Measurements from ENCODE around the gene GRIK3.
A peak's percentile ranks its signal among the peaks of the same experiment; 100 is the strongest.
"Not testable (repeated sequence)": the region's sequence is repeated elsewhere in the genome, so short reads cannot be mapped to it uniquely, and the experiment has no call there.

GRIK3 gene

DNA sequence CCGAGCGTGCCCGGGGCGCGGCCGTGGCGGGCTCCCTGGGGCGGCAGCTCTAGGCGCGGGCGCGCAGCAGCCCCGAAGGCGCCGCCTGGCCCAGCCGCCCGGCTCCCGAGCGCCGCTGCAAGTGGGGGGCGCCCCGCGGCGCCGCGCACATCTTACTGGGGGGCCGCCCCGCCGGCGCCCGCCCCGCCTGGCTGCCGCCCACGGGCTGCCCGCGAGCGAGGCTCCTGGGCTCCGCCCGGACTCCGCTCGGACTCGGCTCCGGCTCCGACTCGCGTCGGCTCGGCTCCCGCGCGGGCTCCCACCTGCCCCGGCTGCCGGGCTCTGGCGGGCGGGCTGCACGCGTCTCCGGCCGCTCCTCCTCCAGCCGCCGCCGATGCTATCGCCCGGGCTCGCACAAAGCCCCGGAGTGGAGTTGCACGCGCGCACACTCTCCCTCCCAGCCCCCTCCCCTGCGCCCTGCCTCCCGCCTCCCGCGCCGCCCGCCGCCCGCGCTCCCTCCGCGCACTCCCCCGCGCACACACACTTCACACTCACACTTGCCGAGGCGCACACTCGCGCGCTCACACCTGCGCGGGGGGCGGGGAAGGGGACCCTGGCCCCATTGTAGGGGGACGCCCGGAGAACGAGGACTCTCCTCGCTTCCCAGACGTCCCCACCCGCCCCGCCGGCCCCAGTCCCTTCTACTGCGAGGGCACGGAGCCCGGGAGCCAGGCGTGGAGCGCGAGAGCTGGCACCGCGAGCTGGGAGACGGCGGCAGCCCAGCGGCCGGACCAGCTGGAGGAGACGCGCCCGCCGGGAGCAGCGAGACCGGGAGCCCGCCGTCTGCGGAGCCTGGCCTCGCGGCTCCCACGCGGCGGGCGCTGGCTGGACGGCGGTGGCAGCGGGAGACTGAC, at the start of gene GRIK3:
Gene GRIK3, minus strand, starts transcription at position 395 of the 893 bp plus-strand sequence. CDS start 407 bp downstream, outside the sequence.
- no peak for FAIRE-seq
- peak; percentile 25 for DNase-seq (ENCODE audit: low spot score)

DNA sequence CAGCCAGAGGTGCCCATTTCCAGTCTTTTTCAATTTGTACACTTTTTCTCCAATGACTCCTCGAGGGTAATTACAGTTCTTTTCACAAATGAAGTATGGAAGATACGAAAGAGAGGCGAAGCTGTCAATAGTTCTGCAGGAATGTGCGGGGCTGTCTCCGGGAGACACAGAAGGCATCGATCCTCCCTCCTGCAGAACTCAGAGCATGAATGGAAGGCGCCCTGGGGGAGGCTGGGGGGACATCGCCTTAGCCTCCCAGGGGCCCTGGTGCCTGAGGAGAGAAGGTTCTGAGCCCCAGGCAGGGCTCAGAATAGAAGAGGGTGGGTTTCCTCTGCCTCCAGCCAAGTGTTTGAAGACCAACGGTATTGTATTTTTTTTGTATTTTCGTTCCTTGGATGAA, 49.7 kb upstream of the GRIK3 start:
- no peak for FAIRE-seq

GRCh38 chr1:37083603-37084002, 49.3 kb upstream of the GRIK3 start:
- FAIRE-seq = no peak

More for the DNA sequence above, 49.7 kb upstream of the GRIK3 start:
- DNase-seq (ENCODE audit: low spot score) = no peak

GRCh38 chr1:37080296-37080986, 46.1 kb upstream of the GRIK3 start:
- DNase-seq (ENCODE audit: low spot score); FAIRE-seq: not testable (repeated sequence)

More at GRCh38 chr1:37083603-37084002, 49.3 kb upstream of the GRIK3 start:
- no peak for DNase-seq (ENCODE audit: low spot score)

- FAIRE-seq (no peak), DNase-seq (ENCODE audit: low spot score) (no peak)
These were observed 44.6 kb upstream of the GRIK3 start for GRCh38 chr1:37078866-37079265.

- DNase-seq (ENCODE audit: low spot score) = no peak
These were observed 41.9 kb upstream of the GRIK3 start for GRCh38 chr1:37076168-37076567.

GRCh38 chr1:37073854-37074379, 39.6 kb upstream of the GRIK3 start:
- DNase-seq (ENCODE audit: low spot score) = no peak
- FAIRE-seq = no peak

More at GRCh38 chr1:37076168-37076567, 41.9 kb upstream of the GRIK3 start:
- no peak for FAIRE-seq

DNA sequence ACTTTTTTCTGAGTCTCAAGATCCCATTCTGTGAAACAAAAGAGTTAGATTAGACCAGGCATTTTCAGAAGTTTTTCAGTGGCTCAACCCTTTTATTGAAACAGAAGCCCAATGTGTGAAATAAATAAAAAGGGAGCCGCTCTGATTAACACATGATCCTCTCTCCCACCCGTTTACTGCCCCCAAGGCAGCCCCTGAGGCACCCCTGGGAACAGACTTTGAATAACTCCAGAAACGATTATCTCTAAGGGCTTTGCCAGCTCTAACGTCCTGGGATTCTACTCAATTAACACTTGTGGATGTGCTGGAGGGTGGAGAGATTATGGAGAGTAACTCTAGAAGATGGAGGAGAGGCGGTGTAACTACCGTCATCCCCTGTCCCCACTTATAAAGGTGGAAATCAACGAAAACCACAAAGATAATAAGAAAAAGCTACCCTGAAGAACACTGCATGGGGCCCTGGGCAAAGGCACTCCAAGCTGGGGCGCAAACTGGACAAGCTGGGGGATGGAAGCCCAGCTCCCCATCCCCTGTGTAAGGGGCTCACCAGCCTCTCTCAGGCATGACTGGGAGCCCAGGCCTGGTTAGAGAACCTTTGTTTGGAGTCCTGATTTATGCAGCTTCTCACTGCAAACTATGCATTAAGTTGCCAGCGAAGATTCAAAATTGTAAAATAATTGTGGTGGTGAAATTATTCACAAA, 39.0 kb upstream of the GRIK3 start:
- FAIRE-seq (no peak), DNase-seq (ENCODE audit: low spot score) (no peak)

GRCh38 chr1:37071829-37072228, 37.5 kb upstream of the GRIK3 start:
- DNase-seq (ENCODE audit: low spot score) (no peak), FAIRE-seq (no peak)

DNA sequence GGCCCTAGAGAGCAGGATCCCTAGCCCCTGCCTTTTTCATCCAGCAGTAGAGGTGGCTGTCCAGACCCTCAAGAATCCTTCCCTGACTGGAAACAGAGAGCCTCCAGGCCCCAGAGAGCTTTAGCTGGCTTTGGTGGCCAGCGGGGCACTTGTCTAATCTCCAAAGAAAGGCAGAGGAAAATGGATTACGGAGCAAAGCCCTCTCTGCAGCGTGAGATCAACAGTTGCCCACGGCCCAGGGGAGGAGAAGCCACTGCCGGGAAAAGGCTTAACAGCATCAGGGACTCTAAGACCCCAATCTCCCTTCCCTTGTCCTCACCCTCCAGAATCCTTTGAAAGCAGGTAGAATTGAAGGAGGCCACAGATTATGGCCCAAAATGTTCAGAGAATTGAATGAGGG, 35.8 kb upstream of the GRIK3 start:
- FAIRE-seq (no peak), DNase-seq (ENCODE audit: low spot score) (no peak)

- DNase-seq (ENCODE audit: low spot score) (no peak), FAIRE-seq (no peak)
These were observed 35.1 kb upstream of the GRIK3 start for GRCh38 chr1:37069406-37069805.

DNA sequence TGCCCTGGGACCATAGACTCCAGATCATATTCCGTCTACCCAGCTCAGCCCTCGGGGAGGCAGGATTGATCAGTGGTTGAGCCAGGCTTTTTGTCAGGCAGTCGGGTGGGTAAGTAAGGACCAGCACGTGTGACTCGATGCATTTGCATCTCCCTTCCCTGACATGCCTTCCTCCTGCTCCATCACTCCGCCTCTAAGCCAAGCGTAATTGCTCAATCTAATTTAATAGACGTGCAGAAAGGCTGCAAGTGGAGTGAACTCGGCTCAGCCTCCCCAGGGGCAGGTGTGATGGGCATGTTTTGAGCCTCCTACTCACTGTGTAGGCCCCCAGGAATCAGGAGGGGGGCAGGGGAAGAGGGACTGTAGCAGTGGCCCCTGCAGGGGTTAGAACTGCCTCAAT, 34.6 kb upstream of the GRIK3 start:
- DNase-seq (ENCODE audit: low spot score) (no peak), FAIRE-seq (no peak)

- FAIRE-seq = no peak
- no peak for DNase-seq (ENCODE audit: low spot score)
These were observed 33.9 kb upstream of the GRIK3 start for GRCh38 chr1:37068260-37068659.

DNA sequence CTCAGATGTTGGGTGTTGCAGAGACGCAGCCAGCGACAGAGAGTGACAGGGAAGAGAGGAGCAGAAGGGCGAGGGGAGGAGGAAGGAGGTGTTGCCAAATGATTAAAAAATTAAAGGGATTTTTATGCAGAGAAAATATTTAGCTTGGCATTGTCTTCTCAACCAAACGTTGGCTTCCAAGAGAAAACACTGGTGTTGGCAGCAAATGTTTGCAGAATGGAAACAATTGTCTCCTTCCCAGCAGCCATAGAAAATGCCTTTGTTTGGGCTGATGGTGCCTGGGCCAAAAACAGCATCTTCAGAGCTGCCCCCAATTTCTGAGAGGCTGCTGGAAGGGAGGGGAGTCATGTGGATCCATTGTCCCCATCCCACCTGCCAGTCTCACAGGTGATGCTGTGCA, 29.7 kb upstream of the GRIK3 start:
- no peak for DNase-seq (ENCODE audit: low spot score)
- FAIRE-seq = no peak

DNA sequence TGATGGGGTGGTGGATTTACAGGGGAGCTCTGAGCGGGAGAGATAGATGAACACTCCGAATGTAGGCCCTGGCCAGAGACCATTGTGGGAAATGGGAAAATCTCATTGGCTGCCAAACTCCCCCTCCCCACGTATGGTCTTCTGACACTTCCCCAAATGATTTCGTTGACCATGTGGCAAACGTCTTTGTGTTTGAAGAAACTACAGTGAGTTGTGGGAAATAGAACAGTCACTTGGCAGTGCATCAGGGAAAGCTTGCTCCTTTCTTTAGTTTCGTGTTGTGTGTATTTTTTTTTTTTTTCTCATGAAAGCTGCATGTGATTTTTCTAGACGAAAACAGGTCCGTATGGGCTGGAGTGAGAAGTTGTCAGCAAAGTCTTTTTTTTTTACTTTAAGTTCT, 25.0 kb upstream of the GRIK3 start:
- DNase-seq (ENCODE audit: low spot score) = no peak
- FAIRE-seq = no peak

GRCh38 chr1:37058424-37058988, 24.2 kb upstream of the GRIK3 start:
- DNase-seq (ENCODE audit: low spot score) (no peak), FAIRE-seq (no peak)

DNA sequence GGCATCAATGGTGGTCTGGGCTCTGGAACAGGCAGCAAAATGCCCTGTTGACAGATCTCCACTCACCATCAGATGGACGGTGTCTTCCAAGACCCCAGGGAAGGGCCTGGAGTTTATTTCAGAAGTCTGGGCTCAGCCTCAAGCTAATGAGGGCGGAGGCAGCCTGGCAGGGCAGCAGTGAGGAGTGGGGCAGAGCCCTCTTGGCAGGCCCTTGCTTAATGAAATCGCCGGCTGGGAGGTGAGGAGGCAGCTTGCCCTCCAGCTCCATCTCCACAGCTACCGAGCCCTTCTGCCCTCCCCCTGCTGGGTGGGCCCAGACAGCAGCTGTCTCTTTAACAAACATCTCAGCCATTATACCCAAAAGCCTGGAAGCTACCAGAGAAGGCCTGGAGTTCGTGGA, 22.0 kb upstream of the GRIK3 start:
- no peak for FAIRE-seq

GRCh38 chr1:37055631-37056030, 21.3 kb upstream of the GRIK3 start:
- DNase-seq (ENCODE audit: low spot score) = no peak
- FAIRE-seq = no peak

More for the DNA sequence above, 22.0 kb upstream of the GRIK3 start:
- DNase-seq (ENCODE audit: low spot score) = no peak

DNA sequence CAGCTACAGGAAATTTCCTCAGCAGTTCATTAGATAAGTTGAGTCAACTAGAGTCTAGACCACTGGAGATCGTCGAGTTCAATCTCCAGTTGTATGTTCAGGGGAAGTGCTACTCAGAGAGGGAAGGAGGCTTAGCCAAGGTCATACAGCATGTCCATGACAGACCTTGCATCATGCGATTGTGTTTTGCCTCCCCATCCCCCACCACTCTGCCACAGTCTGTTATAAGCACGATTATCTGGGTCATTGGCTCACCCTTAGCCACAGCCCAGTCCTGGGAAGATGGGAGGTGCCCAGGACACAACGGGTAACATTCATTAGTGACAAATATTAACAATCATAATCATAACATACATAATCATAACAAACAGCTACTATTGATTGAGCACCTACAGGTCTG, 18.9 kb upstream of the GRIK3 start:
- no peak for FAIRE-seq

DNA sequence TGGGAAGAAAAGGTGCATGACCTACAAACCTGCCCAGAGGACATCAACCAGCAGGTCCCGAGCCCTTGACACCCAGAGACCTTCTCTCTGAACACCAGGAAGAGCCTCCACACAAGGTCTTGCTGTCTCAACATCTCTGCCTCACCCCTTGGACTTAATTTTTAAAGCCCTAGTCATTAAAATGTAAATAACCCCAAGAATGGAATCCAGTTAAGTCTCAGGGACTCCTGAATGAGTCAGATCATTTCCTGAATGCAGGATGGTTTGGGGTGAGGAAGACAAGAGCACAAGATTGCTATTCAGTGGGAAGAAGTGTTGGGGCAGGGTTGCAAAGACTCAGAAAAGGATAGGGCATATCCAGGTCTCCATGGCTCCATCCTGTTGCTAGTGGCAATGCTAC, 17.8 kb upstream of the GRIK3 start:
- DNase-seq (ENCODE audit: low spot score) = no peak
- no peak for FAIRE-seq

More for the DNA sequence above, 18.9 kb upstream of the GRIK3 start:
- no peak for DNase-seq (ENCODE audit: low spot score)

GRCh38 chr1:37051346-37051745, 17.0 kb upstream of the GRIK3 start:
- FAIRE-seq (no peak), DNase-seq (ENCODE audit: low spot score) (no peak)
